H4 (cell line): ENCODE data around the gene MAS1L. TPM values are rescaled to one million over a fixed set of nuclear protein-coding genes. Genes with fewer than 3 reads are reported as not detected.

Experiments used
- DNase-seq: peaks from one replicate; pipeline ENCODE4 v3.0.0-alpha.2; 2015; ENCODE audit warnings: low spot score
- total RNA-seq: library from RNA; depleted of rRNA; stranded (reverse); fragments of >200 nt; shearing (Covaris generic); gene quantifications from 2 replicates; pipeline ENCODE4 v1.2.3, GENCODE V29; 2014; rRNA removed

MAS1L gene
- total RNA-seq = not detected in 2 replicates

- DNase-seq = no peak
Observed at GRCh38 chr6:29487660-29488059, at the start of gene MAS1L. TSS of gene MAS1L (minus strand) at chr6:29487956. CDS start at chr6:29487902, 54 bp downstream.

- DNase-seq = no peak
Observed at GRCh38 chr6:29532320-29532951, 44.7 kb upstream of the MAS1L start.

GRCh38 chr6:29531668-29532067, 43.9 kb upstream of the MAS1L start:
- no peak for DNase-seq

GRCh38 chr6:29530671-29531310, 43.0 kb upstream of the MAS1L start:
- no peak for DNase-seq

GRCh38 chr6:29529956-29530355, 42.2 kb upstream of the MAS1L start:
- no peak for DNase-seq

- no peak for DNase-seq
Observed at GRCh38 chr6:29528988-29529560, 41.3 kb upstream of the MAS1L start.

GRCh38 chr6:29528300-29528931, 40.7 kb upstream of the MAS1L start:
- no peak for DNase-seq

GRCh38 chr6:29527564-29527963, 39.8 kb upstream of the MAS1L start:
- no peak for DNase-seq

GRCh38 chr6:29527126-29527525, 39.4 kb upstream of the MAS1L start:
- no peak for DNase-seq

- no peak for DNase-seq
Observed at GRCh38 chr6:29525311-29525639, 37.5 kb upstream of the MAS1L start.

GRCh38 chr6:29524444-29525310, 36.9 kb upstream of the MAS1L start:
- DNase-seq = no peak

- no peak for DNase-seq
Observed at GRCh38 chr6:29524044-29524443, 36.3 kb upstream of the MAS1L start.

GRCh38 chr6:29522227-29522626, 34.5 kb upstream of the MAS1L start:
- DNase-seq = no peak

- DNase-seq = no peak
Observed at GRCh38 chr6:29521006-29521680, 33.4 kb upstream of the MAS1L start.

- no peak for DNase-seq
Observed at GRCh38 chr6:29520232-29520631, 32.5 kb upstream of the MAS1L start.

- DNase-seq = no peak
Observed at GRCh38 chr6:29519291-29520010, 31.7 kb upstream of the MAS1L start.

GRCh38 chr6:29517728-29518440, 30.1 kb upstream of the MAS1L start:
- no peak for DNase-seq

GRCh38 chr6:29517245-29517644, 29.5 kb upstream of the MAS1L start:
- DNase-seq = no peak

GRCh38 chr6:29516108-29516507, 28.4 kb upstream of the MAS1L start:
- peak; percentile 96 for DNase-seq

- DNase-seq = no peak
Observed at GRCh38 chr6:29510746-29511300, 23.1 kb upstream of the MAS1L start.
